ENCODE results near the gene AK4.

- TF ChIP-seq, protein P1, sequence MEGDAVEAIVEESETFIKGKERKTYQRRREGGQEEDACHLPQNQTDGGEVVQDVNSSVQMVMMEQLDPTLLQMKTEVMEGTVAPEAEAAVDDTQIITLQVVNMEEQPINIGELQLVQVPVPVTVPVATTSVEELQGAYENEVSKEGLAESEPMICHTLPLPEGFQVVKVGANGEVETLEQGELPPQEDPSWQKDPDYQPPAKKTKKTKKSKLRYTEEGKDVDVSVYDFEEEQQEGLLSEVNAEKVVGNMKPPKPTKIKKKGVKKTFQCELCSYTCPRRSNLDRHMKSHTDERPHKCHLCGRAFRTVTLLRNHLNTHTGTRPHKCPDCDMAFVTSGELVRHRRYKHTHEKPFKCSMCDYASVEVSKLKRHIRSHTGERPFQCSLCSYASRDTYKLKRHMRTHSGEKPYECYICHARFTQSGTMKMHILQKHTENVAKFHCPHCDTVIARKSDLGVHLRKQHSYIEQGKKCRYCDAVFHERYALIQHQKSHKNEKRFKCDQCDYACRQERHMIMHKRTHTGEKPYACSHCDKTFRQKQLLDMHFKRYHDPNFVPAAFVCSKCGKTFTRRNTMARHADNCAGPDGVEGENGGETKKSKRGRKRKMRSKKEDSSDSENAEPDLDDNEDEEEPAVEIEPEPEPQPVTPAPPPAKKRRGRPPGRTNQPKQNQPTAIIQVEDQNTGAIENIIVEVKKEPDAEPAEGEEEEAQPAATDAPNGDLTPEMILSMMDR (IDR thresholded peaks at IDR 0.05): no peak
- no peak for TF ChIP-seq POLR2A (IDR thresholded peaks at IDR 0.05)
These were observed 105.9 kb downstream of the AK4 start for GRCh38 chr1:65253800-65254319.

All from esophagus squamous epithelium (tissue), 4 donors.